Fibroblast of mammary gland (primary cell): ENCODE measurements around the gene CHD9.

ENCODE experiments used
- DNase-seq: peaks from one replicate; pipeline ENCODE4 v3.0.0-alpha.2; 2010; ENCODE audit warnings: low read depth
- H3K4me3 ChIP-seq: 2 replicates; pipeline ENCODE4 v1.5.1; 2011; ENCODE audit warnings: low read depth, mild to moderate bottlenecking, low read length, moderate library complexity; ENCODE audit not compliant: control insufficient read depth
- CTCF ChIP-seq: conservative IDR thresholded peaks from 2 replicates; pipeline ENCODE4 v1.5.1; 2011; ENCODE audit warnings: low read depth, low read length, inconsistent platforms; ENCODE audit not compliant: control insufficient read depth, insufficient read depth

Gene CHD9

DNA sequence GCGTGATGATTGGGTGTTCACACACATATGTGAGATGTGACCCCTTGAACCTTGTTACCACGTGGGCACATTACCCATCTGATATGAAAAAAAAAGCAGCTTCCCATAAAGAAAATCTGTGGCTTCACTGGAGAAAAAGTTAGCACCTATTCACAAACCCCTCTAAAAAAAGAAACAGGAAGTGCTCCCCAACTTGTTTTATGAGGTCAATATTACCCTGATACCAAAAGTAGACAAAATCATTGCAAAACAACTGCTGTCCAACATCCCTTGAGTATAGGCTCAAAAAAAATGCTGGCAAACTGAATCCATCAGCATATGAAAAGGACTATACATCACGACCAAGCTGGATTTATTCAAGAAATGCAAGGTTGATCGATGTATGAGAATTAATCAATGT lies 279.8 kb downstream of the CHD9 start:
- no peak overlapping the region for H3K4me3 ChIP-seq
- no peak for DNase-seq
- TF ChIP-seq CTCF = no peak

DNA sequence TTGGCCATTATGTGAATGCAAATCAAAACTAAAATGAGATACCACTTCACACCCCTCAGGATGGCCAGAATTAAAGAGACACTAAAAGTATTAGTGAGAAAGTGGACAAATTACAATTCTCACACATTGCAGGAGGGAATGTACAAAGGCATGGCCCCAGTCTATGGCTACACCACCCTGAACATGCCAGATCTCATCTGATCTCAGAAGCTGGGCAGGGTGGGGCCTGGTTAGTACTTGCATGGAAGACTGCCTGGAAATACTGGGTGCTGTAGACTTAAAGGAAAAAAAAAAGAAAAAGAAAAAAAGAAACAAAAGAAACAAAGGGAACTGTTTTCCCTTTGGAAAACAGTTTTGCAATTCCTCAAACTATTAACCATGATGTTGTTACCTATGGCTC lies 282.5 kb downstream of the CHD9 start:
- no peak for DNase-seq
- no peak overlapping the region for H3K4me3 ChIP-seq
- no peak for TF ChIP-seq CTCF

DNA sequence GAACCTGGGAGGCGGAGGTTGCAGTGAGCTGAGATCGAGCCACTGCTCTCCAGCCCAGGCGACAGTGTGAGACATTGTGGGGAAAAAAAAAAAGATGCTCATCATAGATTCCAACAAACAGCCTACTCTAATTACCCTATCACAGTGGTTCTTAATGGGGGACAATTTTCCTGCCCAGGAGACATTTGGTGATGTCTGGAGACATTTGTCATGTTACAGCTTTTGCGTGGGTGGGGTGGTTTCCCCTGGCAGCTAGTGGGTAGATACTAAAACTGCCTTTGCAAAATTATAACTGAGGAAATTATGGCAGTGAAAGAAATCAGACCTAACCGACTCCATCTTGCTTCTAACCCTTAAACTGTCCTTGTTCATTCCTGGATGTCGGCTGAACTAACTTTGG lies 287.0 kb downstream of the CHD9 start:
- TF ChIP-seq CTCF = no peak
- no peak overlapping the region for H3K4me3 ChIP-seq
- DNase-seq = no peak

GRCh38 chr16:53355064-53355463 lies 300.3 kb downstream of the CHD9 start:
- no peak for DNase-seq
- TF ChIP-seq CTCF = no peak
- H3K4me3 ChIP-seq = no peak overlapping the region

- no peak for DNase-seq
- H3K4me3 ChIP-seq = no peak overlapping the region
- no peak for TF ChIP-seq CTCF
Measured at GRCh38 chr16:53356478-53357207, 301.9 kb downstream of the CHD9 start.

DNA sequence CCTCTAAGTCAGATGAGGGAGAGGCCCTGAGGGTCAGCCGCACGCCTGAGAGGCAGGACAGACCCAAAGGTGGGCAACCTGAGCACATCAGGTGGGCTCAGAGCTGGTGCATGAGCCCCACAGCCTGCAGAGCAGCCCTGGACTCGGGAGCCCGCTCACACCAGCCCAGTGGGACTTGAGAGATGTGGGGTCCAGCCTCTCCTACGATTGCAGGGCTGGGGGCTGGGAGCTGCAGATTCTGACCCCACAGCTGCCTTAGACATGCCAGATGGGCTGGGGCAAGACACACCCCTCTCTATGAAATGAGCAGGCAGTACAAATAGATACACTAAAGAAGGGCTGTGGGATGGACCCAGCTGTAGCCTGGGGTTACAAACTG lies 302.4 kb downstream of the CHD9 start:
- DNase-seq = no peak
- no peak overlapping the region for H3K4me3 ChIP-seq
- TF ChIP-seq CTCF = no peak

DNA sequence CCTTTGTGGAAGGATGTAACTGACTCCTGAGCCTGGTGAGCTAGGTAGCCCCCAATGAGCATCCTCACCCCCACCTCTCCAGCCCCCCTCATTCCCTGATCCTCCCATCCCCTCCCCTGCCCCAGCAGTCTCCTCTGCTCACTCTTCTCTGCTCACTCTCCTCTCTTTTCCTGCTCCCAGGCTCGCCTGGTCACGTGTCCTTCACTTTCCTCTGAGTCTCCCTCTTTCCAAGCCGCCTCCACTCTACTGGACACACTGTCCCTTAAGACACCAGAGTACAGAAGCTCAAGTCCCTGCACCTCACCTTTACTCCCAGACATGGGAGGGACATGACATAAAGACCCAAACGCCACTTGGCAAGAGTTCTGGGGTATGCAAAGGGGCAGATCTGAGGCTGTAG lies 303.2 kb downstream of the CHD9 start:
- TF ChIP-seq CTCF = no peak
- no peak for DNase-seq
- H3K4me3 ChIP-seq = no peak overlapping the region
